GM13977 (cell line): ENCODE data around the gene HPSE2.
"Not testable (repeated sequence)": the region's sequence is repeated elsewhere in the genome, so short reads cannot be mapped to it uniquely, and the experiment has no call there.

Experiments
- DNase-seq: peaks from one replicate; pipeline ENCODE4 v3.0.0; 2012; ENCODE audit warnings: low spot score
- CTCF ChIP-seq: IDR thresholded peaks from 2 replicates; pipeline ENCODE4 v1.5.1; 2012; ENCODE audit warnings: mild to moderate bottlenecking, control low read depth; ENCODE audit not compliant: insufficient read depth; ENCODE audit errors: extremely low read depth, missing control alignments
- in situ Hi-C: fragments of 300-500 bp; cut with MboI; formaldehyde crosslinking; loops from one replicate; pipeline ENCODE4 v1.12.0; 2022; ENCODE audit warnings: low sequenced_read_pairs, low pct_unique_long_range_greater_than_20kb, mixed read lengths, inconsistent platforms; ENCODE audit not compliant: unreplicated experiment

HPSE2 gene

GRCh38 chr10:99005254-99005653, 230.4 kb downstream of the HPSE2 start:
- no peak for TF ChIP-seq CTCF
- no peak for DNase-seq
- in situ Hi-C loops: no loop called here

- no peak for DNase-seq
- in situ Hi-C loops: no loop called here
Measured at GRCh38 chr10:99004738-99005137, 230.9 kb downstream of the HPSE2 start.

GRCh38 chr10:99002392-99002791, 233.3 kb downstream of the HPSE2 start:
- in situ Hi-C loops: no loop called here
- no peak for TF ChIP-seq CTCF
- DNase-seq: no peak

More at GRCh38 chr10:99004738-99005137, 230.9 kb downstream of the HPSE2 start:
- TF ChIP-seq CTCF: no peak

GRCh38 chr10:98997596-98997995, 238.1 kb downstream of the HPSE2 start:
- no peak for TF ChIP-seq CTCF
- in situ Hi-C loops: no loop called here
- DNase-seq: no peak

GRCh38 chr10:98994030-98994429, 241.6 kb downstream of the HPSE2 start:
- in situ Hi-C loops: no loop called here
- TF ChIP-seq CTCF: no peak

DNA sequence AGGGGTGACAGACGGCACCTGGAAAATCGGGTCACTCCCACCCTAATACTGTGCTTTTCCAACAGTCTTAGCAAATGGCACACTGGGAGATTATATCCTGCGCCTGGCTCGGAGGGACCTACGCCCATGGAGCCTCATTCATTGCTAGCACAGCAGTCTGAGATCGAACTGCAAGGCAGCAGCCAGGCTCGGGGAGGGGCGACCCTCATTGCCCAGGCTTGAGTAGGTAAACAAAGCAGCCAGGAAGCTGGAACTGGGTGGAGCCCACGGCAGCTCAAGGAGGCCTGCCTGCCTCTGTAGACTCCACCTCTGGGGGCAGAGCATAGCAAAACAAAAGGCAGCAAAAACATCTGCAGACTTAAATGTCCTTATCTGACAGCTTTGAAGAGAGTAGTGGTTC, 251.9 kb downstream of the HPSE2 start:
- in situ Hi-C loops: not testable (repeated sequence)

More at GRCh38 chr10:98994030-98994429, 241.6 kb downstream of the HPSE2 start:
- DNase-seq: no peak

DNA sequence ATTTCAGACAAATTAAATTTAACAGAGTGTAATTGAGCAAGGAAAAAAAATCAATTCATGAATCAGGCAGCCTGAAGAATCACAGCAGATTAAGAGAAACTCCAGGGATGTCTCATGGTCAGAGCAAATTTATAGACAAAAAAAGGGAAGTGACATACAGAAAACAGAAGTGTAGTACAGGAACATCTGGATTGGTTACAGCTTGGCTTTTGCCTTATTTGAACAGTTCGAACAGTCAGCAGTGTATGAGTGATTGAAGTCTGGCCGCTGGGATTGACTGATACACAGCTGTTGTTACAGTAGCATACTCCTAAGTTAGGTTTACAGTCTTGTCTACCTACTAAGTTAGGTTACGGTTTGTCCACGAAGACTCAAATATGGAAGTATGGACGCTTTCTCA, 255.3 kb downstream of the HPSE2 start:
- in situ Hi-C loops: no loop called here
- no peak for TF ChIP-seq CTCF
- DNase-seq: no peak

More for the DNA sequence above, 251.9 kb downstream of the HPSE2 start:
- not testable (repeated sequence) for DNase-seq
